Endothelial cell of umbilical vein (primary cell): ENCODE data around the gene GPATCH2.

Experiments
- CTCF ChIP-seq, 2 donors: IDR thresholded peaks; 1 replicate in 1 of 2; 2 replicates in 1 of 2; pipeline ENCODE4 v1.5.1; 2011; ENCODE audit warnings: low read length in 2 of 2, mild to moderate bottlenecking in 2 of 2, moderate library complexity in 2 of 2, control low read depth in 1 of 2, inconsistent platforms in 1 of 2, low read depth in 1 of 2; ENCODE audit not compliant: insufficient read depth in 1 of 2; ENCODE audit errors: extremely low read depth in 1 of 2
- EZH2 ChIP-seq: IDR thresholded peaks from 2 replicates; pipeline ENCODE4 v1.6.1; 2012; ENCODE audit warnings: borderline replicate concordance, low read depth, mild to moderate bottlenecking, moderate library complexity, low read length, inconsistent platforms; ENCODE audit not compliant: severe bottlenecking
- FOS ChIP-seq: IDR thresholded peaks from 2 replicates; pipeline ENCODE4 v1.6.1; 2011; ENCODE audit warnings: mild to moderate bottlenecking, low read length, moderate library complexity, borderline replicate concordance; ENCODE audit not compliant: insufficient read depth
- MYC ChIP-seq: IDR thresholded peaks from one replicate; pipeline ENCODE4 v1.6.1; 2011; ENCODE audit warnings: mild to moderate bottlenecking, low read depth, low read length
- POLR2A ChIP-seq: IDR thresholded peaks from 2 replicates; pipeline ENCODE4 v1.6.1; 2012; ENCODE audit warnings: low read depth, mild to moderate bottlenecking, control low read depth, low read length
- POLR2AphosphoS5 ChIP-seq: IDR thresholded peaks from 2 replicates; pipeline ENCODE4 v1.6.1; 2012; ENCODE audit warnings: low read depth, mild to moderate bottlenecking, control low read depth, low read length, moderate library complexity; ENCODE audit not compliant: insufficient read depth

- TF ChIP-seq CTCF (IDR thresholded peaks at IDR 0.05; ENCODE audit: extremely low read depth in 1 of 2, insufficient read depth in 1 of 2, low read depth in 1 of 2, low read length in 2 of 2) = no peak
- TF ChIP-seq POLR2A = no peak
- no peak for TF ChIP-seq FOS
- TF ChIP-seq POLR2AphosphoS5 = no peak
- TF ChIP-seq EZH2 = no peak
- TF ChIP-seq MYC = no peak
Measured at GRCh38 chr1:217586586-217586985, 44.3 kb downstream of the GPATCH2 start.
